K562 (cell line): ENCODE measurements around the gene TENM3. TPM values are rescaled to one million over a fixed set of nuclear protein-coding genes. Genes with fewer than 3 reads are reported as not detected.

ENCODE experiments used
- ATAC-seq: fragments of 200-7000 bp; cut with Tn5 transposase; 3 replicates; pipeline ENCODE4 v1.9.1; 2020; ENCODE audit warnings: moderate library complexity
- BruUV-seq: library from RNA; stranded (reverse); fragments of 400-500 nt; replicated peaks from 2 replicates; lab custom pipeline; 2021; lab: Mats Ljungman, UMichigan
- CTCF ChIA-PET: fragments of 300-600 bp; formaldehyde crosslinking; extraction: SDS; loops from one replicate; lab custom pipeline; 2021; ENCODE audit warnings: low intra/inter-chr PET ratio; lab: Yijun Ruan, JAX
- POLR2A ChIA-PET: fragments of 300-600, 350-650 bp; sonication (Branson Sonifier 250); formaldehyde crosslinking; extraction: SDS; loops from one replicate; lab custom pipeline; 2021; ENCODE audit warnings: antibody characterized with exemption, inconsistent platforms; lab: Yijun Ruan, JAX
- DNase-seq, 4 experiments: peaks; one replicate each; pipeline versions ENCODE4 v3.0.0 to v3.0.0-alpha.2; 2011 to 2018; ENCODE audit warnings: low spot score in 3 of 4, mixed read lengths in 3 of 4; ENCODE audit errors: extremely low read depth in 1 of 4
- FAIRE-seq: peaks from 2 replicates; lab custom pipeline; 2011; peaks lifted over from hg19 to GRCh38; lab: Jason Lieb, UNC
- H2AFZ ChIP-seq: 2 replicates; pipeline ENCODE4 v1.6.0; 2011; ENCODE audit warnings: low read depth, low read length, control low read depth, inconsistent platforms
- H3K27ac ChIP-seq: fragments of 200-600 bp; 3 replicates; pipeline ENCODE4 v1.8.0; 2011; ENCODE audit warnings: low read depth, mild to moderate bottlenecking, control low read depth, inconsistent platforms, low read length, moderate library complexity, mixed read lengths; ENCODE audit errors: extremely low read depth
- H3K27me3 ChIP-seq, 2 experiments: fragments of 300-600 bp in 1 of 2; 2 replicates in 1 of 2; 3 replicates in 1 of 2; pipeline versions ENCODE4 v1.6.0 to v1.8.0; 2011; ENCODE audit warnings: inconsistent platforms in 2 of 2, low read length in 2 of 2, mild to moderate bottlenecking in 1 of 2, mixed read lengths in 1 of 2, moderate library complexity in 1 of 2; ENCODE audit not compliant: control insufficient read depth in 2 of 2, insufficient read depth in 2 of 2
- H3K36me3 ChIP-seq: fragments of 300-600 bp; 3 replicates; pipeline ENCODE4 v1.8.0; 2011; ENCODE audit warnings: mild to moderate bottlenecking, low read length, inconsistent platforms; ENCODE audit not compliant: control insufficient read depth, insufficient read depth
- H3K4me1 ChIP-seq, 2 experiments: fragments of 200-600 bp in 1 of 2; replicated peaks in 1 of 2; 2 replicates in 1 of 2; 3 replicates in 1 of 2; pipeline versions ENCODE4 v1.5.1 to v1.8.0; 2011; ENCODE audit warnings: inconsistent platforms in 2 of 2, low read length in 2 of 2, mild to moderate bottlenecking in 1 of 2, mixed read lengths in 1 of 2, moderate library complexity in 1 of 2; ENCODE audit not compliant: control insufficient read depth in 2 of 2, insufficient read depth in 2 of 2
- H3K4me2 ChIP-seq: 2 replicates; pipeline ENCODE4 v1.6.1; 2011; ENCODE audit warnings: low read length, control low read depth, inconsistent platforms, mixed read lengths; ENCODE audit not compliant: insufficient read depth
- H3K4me3 ChIP-seq: fragments of 200-600 bp; sonication (generic), shearing (Covaris generic); 2 replicates; pipeline ENCODE4 v1.5.1; 2016; ENCODE audit warnings: control low read depth, inconsistent platforms
- H3K79me2 ChIP-seq: fragments of 200-600 bp; 3 replicates; pipeline ENCODE4 v1.8.0; 2011; ENCODE audit warnings: low read length, inconsistent platforms; ENCODE audit not compliant: control insufficient read depth, insufficient read depth
- H3K9ac ChIP-seq, 2 experiments: 2 replicates each; pipeline versions ENCODE4 v1.6.0 to v1.6.1; 2011; ENCODE audit warnings: low read depth in 2 of 2, low read length in 2 of 2, control low read depth in 1 of 2, inconsistent platforms in 1 of 2, mild to moderate bottlenecking in 1 of 2, mixed read lengths in 1 of 2; ENCODE audit not compliant: insufficient read depth in 1 of 2
- H3K9me1 ChIP-seq: one replicate; pipeline ENCODE4 v1.6.0; 2011; ENCODE audit warnings: inconsistent platforms, mild to moderate bottlenecking, low read length, moderate library complexity; ENCODE audit not compliant: control insufficient read depth, insufficient read depth
- H3K9me3 ChIP-seq: replicated peaks from 2 replicates; pipeline ENCODE4 v1.5.1; 2011; ENCODE audit warnings: low read depth, low read length, inconsistent platforms; ENCODE audit not compliant: control insufficient read depth, insufficient read depth
- H4K20me1 ChIP-seq: replicated peaks from 2 replicates; pipeline ENCODE4 v1.6.1; 2011; ENCODE audit warnings: low read length, inconsistent platforms, mixed read lengths; ENCODE audit not compliant: control insufficient read depth, insufficient read depth
- FOXP1 ChIP-seq: sonication (generic); formaldehyde crosslinking; IDR thresholded peaks from 2 replicates; pipeline ENCODE4 v1.8.0; 2022; ENCODE audit warnings: mild to moderate bottlenecking, missing genetic modification reagents
- LCOR ChIP-seq: sonication (generic); formaldehyde crosslinking; IDR thresholded peaks from 2 replicates; pipeline ENCODE4 v1.8.0; 2022; ENCODE audit warnings: mild to moderate bottlenecking, missing genetic modification reagents
- NCOA4 ChIP-seq: fragments of 450-650 bp; IDR thresholded peaks from 2 replicates; pipeline ENCODE4 v1.6.1; 2018; ENCODE audit warnings: mild to moderate bottlenecking; ENCODE audit not compliant: partially characterized antibody
- NFIX ChIP-seq: fragments of 250-450 bp; sonication (Bioruptor Pico); IDR thresholded peaks from 2 replicates; pipeline ENCODE4 v1.4.0; 2020; ENCODE audit warnings: low read depth, mild to moderate bottlenecking, moderate library complexity
- SMAD4 ChIP-seq: fragments of 250-450 bp; sonication (Bioruptor Pico); conservative IDR thresholded peaks from 2 replicates; pipeline ENCODE4 v1.8.0; 2021; ENCODE audit warnings: inconsistent platforms, mild to moderate bottlenecking, moderate library complexity
- ZNF77 ChIP-seq: fragments of 250-450 bp; sonication (Bioruptor Pico); IDR thresholded peaks from 2 replicates; pipeline ENCODE4 v1.5.0; 2020
- WGBS: fragments of 100-300 bp; shearing (Covaris generic); methylation state at CpG from one replicate; pipeline ENCODE4 v1.1.6; 2016; ENCODE audit warnings: low coverage, mixed read lengths; ENCODE audit not compliant: insufficient coverage; ENCODE audit errors: missing lambda C conversion rate; 5-methylcytosine and 5-hydroxymethylcytosine counted together
- in situ Hi-C: fragments of 300-500 bp; cut with MboI; formaldehyde crosslinking; loops from 4 replicates; pipeline ENCODE4 v1.15.0; 2018; ENCODE audit warnings: inconsistent platforms, mixed read lengths
- intact Hi-C: fragments of 100-400 bp; cut with micrococcal nuclease; formaldehyde crosslinking; loops from 2 replicates; pipeline ENCODE4 v1.14.2; 2022
- polyA plus RNA-seq, 8 experiments: library from polyadenylated mRNA; depleted of rRNA in 4 of 8; stranded (reverse) in 5 of 8; unstranded in 3 of 8; fragments of >200 nt; fragmentation: Nextera tagmentation in 2 of 8; fragmentation: Illumina TruSeq in 1 of 8; extraction: Ambion mirVana in 2 of 8; extraction: Trizol in 1 of 8; gene quantifications; 2 replicates each; pipeline versions ENCODE4 v1.2.1 to v1.2.3, GENCODE V29; 2011 to 2014; ENCODE audit warnings: inconsistent platforms in 1 of 8, missing spikeins in 1 of 8
- total RNA-seq, 7 experiments: library from RNA; depleted of rRNA in 6 of 7; stranded (reverse); fragments of >200 nt in 6 of 7; fragmentation: Illumina TruSeq in 2 of 7; extraction: Trizol in 2 of 7; gene quantifications; 2 replicates each; pipeline versions ENCODE4 v1.2.1 to v1.2.3, GENCODE V29; 2011 to 2021; ENCODE audit warnings: low replicate concordance in 1 of 7
- TF ChIP-seq, protein P1 (sequence below): fragments of 250-450 bp; sonication (Bioruptor Pico); IDR thresholded peaks from 2 replicates; pipeline ENCODE4 v1.9.0; 2021; ENCODE audit warnings: mild to moderate bottlenecking, inconsistent platforms
- TF ChIP-seq, protein P2 (sequence below), 2 experiments: fragments of 450-650 bp; IDR thresholded peaks; 2 replicates each; pipeline ENCODE4 v1.6.1; 2016; ENCODE audit warnings: mild to moderate bottlenecking in 2 of 2, borderline replicate concordance in 1 of 2, low read depth in 1 of 2, moderate library complexity in 1 of 2

The TENM3 gene
- total and polyA plus RNA-seq, 9 of the 15 experiments (the other 6 are each of a cell fraction or from before 2014, with no cell fraction given) = 0.01 to 0.02 TPM; not detected in 7

DNA sequence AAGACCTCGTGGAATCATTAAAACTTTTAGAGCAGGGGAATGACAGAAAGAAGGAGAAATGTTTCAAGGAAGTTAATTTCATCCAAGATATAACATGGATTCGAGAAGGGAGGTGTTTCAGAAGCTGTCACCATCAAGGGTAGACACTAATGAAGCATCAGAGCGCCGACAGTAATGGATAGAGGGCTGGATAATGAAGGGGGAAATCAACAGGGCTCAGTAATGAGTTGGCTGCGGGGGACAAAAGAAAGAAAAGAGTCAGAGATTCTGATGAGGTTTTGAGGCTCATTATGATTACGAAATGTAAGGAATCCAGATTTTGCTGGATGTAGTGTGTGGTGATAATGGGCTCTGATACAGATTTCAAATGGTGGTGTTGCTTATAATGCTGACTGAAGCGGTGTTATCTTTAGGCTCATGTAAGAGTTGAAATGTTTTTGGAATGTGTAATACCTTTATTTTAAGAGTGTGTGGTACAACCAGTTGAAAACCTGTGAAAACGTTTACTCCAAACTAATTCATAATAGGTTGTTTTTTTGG lies 39.3 kb upstream of the TENM3 start:
- Histone ChIP-seq H3K4me2 (no peak overlapping the region), H3K4me1 (no peaks in the 10 kb centered on the region), H2AFZ (no peak overlapping the region), H3K79me2 (no peaks in the 10 kb centered on the region), H4K20me1 (no peaks in the 10 kb centered on the region), H3K27me3 (peaks cover 0 to 2% of the 10 kb centered on the region in 2 experiments; a peak in 2 of 5 replicates)
- CTCF ChIA-PET = no interaction called here
- TF ChIP-seq NCOA4 (no peak), SMAD4 (CRISPR knock-in tag) (no peak), NFIX (CRISPR knock-in tag) (no peak), ZNF77 (no peak), FOXP1 (CRISPR knock-in tag) (no peak), LCOR (CRISPR knock-in tag) (no peak)
- TF ChIP-seq, protein P1, sequence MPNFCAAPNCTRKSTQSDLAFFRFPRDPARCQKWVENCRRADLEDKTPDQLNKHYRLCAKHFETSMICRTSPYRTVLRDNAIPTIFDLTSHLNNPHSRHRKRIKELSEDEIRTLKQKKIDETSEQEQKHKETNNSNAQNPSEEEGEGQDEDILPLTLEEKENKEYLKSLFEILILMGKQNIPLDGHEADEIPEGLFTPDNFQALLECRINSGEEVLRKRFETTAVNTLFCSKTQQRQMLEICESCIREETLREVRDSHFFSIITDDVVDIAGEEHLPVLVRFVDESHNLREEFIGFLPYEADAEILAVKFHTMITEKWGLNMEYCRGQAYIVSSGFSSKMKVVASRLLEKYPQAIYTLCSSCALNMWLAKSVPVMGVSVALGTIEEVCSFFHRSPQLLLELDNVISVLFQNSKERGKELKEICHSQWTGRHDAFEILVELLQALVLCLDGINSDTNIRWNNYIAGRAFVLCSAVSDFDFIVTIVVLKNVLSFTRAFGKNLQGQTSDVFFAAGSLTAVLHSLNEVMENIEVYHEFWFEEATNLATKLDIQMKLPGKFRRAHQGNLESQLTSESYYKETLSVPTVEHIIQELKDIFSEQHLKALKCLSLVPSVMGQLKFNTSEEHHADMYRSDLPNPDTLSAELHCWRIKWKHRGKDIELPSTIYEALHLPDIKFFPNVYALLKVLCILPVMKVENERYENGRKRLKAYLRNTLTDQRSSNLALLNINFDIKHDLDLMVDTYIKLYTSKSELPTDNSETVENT (CRISPR knock-in tag) = no peak
- TF ChIP-seq, protein P2, sequence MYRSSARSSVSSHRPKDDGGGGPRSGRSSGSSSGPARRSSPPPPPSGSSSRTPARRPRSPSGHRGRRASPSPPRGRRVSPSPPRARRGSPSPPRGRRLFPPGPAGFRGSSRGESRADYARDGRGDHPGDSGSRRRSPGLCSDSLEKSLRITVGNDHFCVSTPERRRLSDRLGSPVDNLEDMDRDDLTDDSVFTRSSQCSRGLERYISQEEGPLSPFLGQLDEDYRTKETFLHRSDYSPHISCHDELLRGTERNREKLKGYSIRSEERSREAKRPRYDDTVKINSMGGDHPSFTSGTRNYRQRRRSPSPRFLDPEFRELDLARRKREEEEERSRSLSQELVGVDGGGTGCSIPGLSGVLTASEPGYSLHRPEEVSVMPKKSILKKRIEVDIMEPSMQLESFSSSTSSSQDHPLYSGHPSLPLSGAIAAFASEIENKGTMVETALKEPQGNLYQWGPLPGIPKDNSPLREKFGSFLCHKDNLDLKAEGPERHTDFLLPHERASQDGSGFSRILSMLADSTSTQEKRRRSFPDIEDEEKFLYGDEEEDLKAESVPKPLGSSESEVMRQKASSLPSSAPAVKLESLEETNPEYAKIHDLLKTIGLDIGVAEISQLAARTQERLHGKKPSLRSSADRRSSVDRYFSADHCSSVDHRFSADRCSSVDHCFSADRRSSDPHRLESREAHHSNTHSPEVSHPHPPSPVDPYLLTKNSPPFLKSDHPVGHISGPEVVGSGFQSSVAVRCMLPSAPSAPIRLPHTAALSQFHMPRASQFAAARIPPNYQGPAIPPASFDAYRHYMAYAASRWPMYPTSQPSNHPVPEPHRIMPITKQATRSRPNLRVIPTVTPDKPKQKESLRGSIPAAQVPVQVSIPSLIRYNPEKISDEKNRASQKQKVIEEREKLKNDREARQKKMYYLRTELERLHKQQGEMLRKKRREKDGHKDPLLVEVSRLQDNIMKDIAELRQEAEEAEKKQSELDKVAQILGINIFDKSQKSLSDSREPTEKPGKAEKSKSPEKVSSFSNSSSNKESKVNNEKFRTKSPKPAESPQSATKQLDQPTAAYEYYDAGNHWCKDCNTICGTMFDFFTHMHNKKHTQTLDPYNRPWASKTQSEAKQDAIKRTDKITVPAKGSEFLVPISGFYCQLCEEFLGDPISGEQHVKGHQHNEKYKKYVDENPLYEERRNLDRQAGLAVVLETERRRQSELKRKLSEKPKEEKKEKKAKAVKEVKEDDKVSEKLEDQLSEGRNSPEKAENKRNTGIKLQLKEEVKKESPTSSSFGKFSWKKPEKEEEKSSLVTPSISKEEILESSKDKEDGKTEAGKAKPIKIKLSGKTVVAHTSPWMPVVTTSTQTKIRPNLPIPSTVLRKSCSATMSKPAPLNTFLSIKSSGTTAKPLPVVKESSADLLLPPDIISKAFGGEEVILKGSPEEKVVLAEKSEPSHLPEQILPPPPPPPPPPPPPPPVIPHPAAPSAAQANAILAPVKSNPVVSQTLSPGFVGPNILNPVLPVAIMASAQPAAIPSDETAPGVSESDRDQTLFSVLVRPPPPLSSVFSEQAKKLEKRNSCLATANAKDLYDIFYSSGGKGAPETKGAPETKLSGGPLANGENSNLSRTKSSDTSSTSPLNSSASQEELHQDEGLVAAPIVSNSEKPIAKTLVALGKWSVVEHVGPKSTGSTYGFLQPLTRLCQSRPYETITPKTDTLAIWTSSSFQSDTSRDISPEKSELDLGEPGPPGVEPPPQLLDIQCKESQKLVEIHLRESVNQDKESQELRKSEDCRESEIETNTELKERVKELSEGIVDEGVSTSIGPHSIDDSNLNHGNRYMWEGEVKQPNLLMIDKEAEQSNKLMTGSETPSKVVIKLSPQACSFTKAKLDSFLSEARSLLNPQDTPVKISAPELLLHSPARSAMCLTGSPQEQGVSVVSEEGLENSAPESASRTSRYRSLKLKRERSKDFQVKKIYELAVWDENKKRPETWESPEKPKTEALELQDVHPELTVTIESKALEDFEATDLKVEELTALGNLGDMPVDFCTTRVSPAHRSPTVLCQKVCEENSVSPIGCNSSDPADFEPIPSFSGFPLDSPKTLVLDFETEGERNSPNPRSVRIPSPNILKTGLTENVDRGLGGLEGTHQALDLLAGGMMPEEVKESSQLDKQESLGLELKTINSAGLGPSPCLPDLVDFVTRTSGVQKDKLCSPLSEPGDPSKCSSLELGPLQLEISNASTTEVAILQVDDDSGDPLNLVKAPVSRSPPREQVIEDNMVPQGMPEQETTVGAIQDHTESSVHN (IDR thresholded peaks at IDR 0.05; ENCODE audit: borderline replicate concordance in 1 of 2, low read depth in 1 of 2) = no peak
- TF ChIP-seq, all 486 proteins: peak for 0
- ATAC-seq (no peak), DNase-seq (no peak), FAIRE-seq (no peak)
- Histone ChIP-seq H3K4me3 (no peak overlapping the region), H3K9ac (no peak overlapping the region), H3K9me1 (no peaks in the 10 kb centered on the region), H3K9me3 (no peaks in the 10 kb centered on the region), H3K36me3 (no peaks in the 10 kb centered on the region), H3K27ac (no peak overlapping the region)
- POLR2A ChIA-PET = no interaction called here
- intact Hi-C loops (no loop called here), in situ Hi-C loops (no loop called here)
- 3% methylated on average over 8 of the region's 8 CpGs for WGBS
- no TSS peak for BruUV-seq
